HepG2 (cell line): ENCODE data around the gene BBOF1. TPM values are rescaled to one million over a fixed set of nuclear protein-coding genes. Genes with fewer than 3 reads are reported as not detected.

Source experiments
- BHLHE40 ChIP-seq: IDR thresholded peaks from 2 replicates; pipeline ENCODE4 v1.6.1; 2011; ENCODE audit warnings: low read length, improper control_type of control experiment
- CBX5 ChIP-seq: sonication (generic); formaldehyde crosslinking; IDR thresholded peaks from 2 replicates; pipeline ENCODE4 v1.4.0; 2020; ENCODE audit warnings: missing genetic modification reagents, borderline replicate concordance
- CEBPG ChIP-seq: IDR thresholded peaks from 2 replicates; pipeline ENCODE4 v1.6.1; 2016
- FLYWCH1 ChIP-seq: sonication (generic); formaldehyde crosslinking; IDR thresholded peaks from 2 replicates; pipeline ENCODE4 v1.8.1; 2023; ENCODE audit warnings: mild to moderate bottlenecking, missing genetic modification reagents
- FOXP1 ChIP-seq, 2 experiments: fragments of 450-650 bp in 1 of 2; IDR thresholded peaks; 2 replicates each; pipeline ENCODE4 v1.6.1; 2017 to 2018; ENCODE audit warnings: antibody characterized with exemption in 1 of 2
- HMGXB4 ChIP-seq, 2 experiments: sonication (generic) in 1 of 2; formaldehyde crosslinking in 1 of 2; IDR thresholded peaks; 2 replicates each; pipeline versions ENCODE4 v1.4.0 to v1.6.1; 2018 to 2020; ENCODE audit warnings: missing genetic modification reagents in 2 of 2, borderline replicate concordance in 1 of 2, low read depth in 1 of 2, mild to moderate bottlenecking in 1 of 2, missing biosample characterization in 1 of 2
- KLF13 ChIP-seq: sonication (generic); formaldehyde crosslinking; IDR thresholded peaks from 2 replicates; pipeline ENCODE4 v1.4.0; 2020; ENCODE audit warnings: mild to moderate bottlenecking, missing genetic modification reagents
- KMT2B ChIP-seq: IDR thresholded peaks from 2 replicates; pipeline ENCODE4 v1.6.1; 2016; ENCODE audit warnings: missing genetic modification reagents, missing compliant biosample characterization
- MBD4 ChIP-seq: IDR thresholded peaks from 2 replicates; pipeline ENCODE4 v1.6.1; 2012; ENCODE audit warnings: low read length, inconsistent platforms, borderline replicate concordance
- MNT ChIP-seq: fragments of 450-650 bp; IDR thresholded peaks from 2 replicates; pipeline ENCODE4 v1.6.1; 2016
- NR2F6 ChIP-seq, 2 experiments: IDR thresholded peaks; 2 replicates each; pipeline ENCODE4 v1.6.1; 2016; ENCODE audit warnings: antibody characterized with exemption in 1 of 2, mild to moderate bottlenecking in 1 of 2
- NR3C1 ChIP-seq: sonication (generic); formaldehyde crosslinking; IDR thresholded peaks from 2 replicates; pipeline ENCODE4 v1.4.0; 2020; ENCODE audit warnings: missing genetic modification reagents
- PCBP1 ChIP-seq: fragments of 200-400 bp; formaldehyde crosslinking; IDR thresholded peaks from 2 replicates; pipeline ENCODE4 v1.6.1; 2017; ENCODE audit warnings: mild to moderate bottlenecking, low read depth, low read length, borderline replicate concordance
- RFX3 ChIP-seq: IDR thresholded peaks from 2 replicates; pipeline ENCODE4 v1.6.1; 2016; ENCODE audit warnings: missing biosample characterization, missing genetic modification reagents
- RNF2 ChIP-seq: fragments of 450-650 bp; conservative IDR thresholded peaks from 2 replicates; pipeline ENCODE4 v1.6.1; 2016; ENCODE audit warnings: low read depth
- SNAPC2 ChIP-seq: sonication (generic); formaldehyde crosslinking; IDR thresholded peaks from 2 replicates; pipeline ENCODE4 v1.8.1; 2022; ENCODE audit warnings: mild to moderate bottlenecking, missing genetic modification reagents
- SRY ChIP-seq: sonication (generic); formaldehyde crosslinking; IDR thresholded peaks from 2 replicates; pipeline ENCODE4 v1.8.0; 2022; ENCODE audit warnings: mild to moderate bottlenecking, missing genetic modification reagents
- TCF7 ChIP-seq: sonication (generic); IDR thresholded peaks from 2 replicates; pipeline ENCODE4 v1.6.1; 2016; ENCODE audit warnings: antibody characterized with exemption, low read depth
- ZBTB20 ChIP-seq: sonication (generic); formaldehyde crosslinking; IDR thresholded peaks from 2 replicates; pipeline ENCODE4 v1.8.1; 2023; ENCODE audit warnings: missing genetic modification reagents, low read depth, mild to moderate bottlenecking, borderline replicate concordance
- ZBTB49 ChIP-seq: sonication (generic); formaldehyde crosslinking; IDR thresholded peaks from 2 replicates; pipeline ENCODE4 v1.4.0; 2020; ENCODE audit warnings: missing genetic modification reagents, borderline replicate concordance
- ZFYVE20 ChIP-seq: sonication (generic); formaldehyde crosslinking; IDR thresholded peaks from 2 replicates; pipeline ENCODE4 v1.8.0; 2023; ENCODE audit warnings: low read depth, mild to moderate bottlenecking, moderate library complexity, missing genetic modification reagents, borderline replicate concordance
- ZNF30 ChIP-seq: sonication (generic); formaldehyde crosslinking; IDR thresholded peaks from 2 replicates; pipeline ENCODE4 v1.5.0; 2020; ENCODE audit warnings: mild to moderate bottlenecking, missing genetic modification reagents
- ZNF512 ChIP-seq: sonication (generic); formaldehyde crosslinking; IDR thresholded peaks from 2 replicates; pipeline ENCODE4 v1.4.0; 2020; ENCODE audit warnings: mild to moderate bottlenecking, missing genetic modification reagents
- ZNF746 ChIP-seq: sonication (generic); formaldehyde crosslinking; IDR thresholded peaks from 2 replicates; pipeline ENCODE4 v1.8.0; 2022; ENCODE audit warnings: mild to moderate bottlenecking, missing genetic modification reagents
- ZNF777 ChIP-seq: sonication (generic); formaldehyde crosslinking; IDR thresholded peaks from 2 replicates; pipeline ENCODE4 v1.4.0; 2020; ENCODE audit warnings: missing genetic modification reagents
- polyA plus RNA-seq, 8 experiments: library from polyadenylated mRNA; depleted of rRNA in 3 of 8; stranded (reverse) in 7 of 8; unstranded in 1 of 8; fragments of >200 nt; fragmentation: Illumina TruSeq in 4 of 8; extraction: Trizol in 4 of 8; gene quantifications; 2 replicates each; pipeline versions ENCODE4 v1.2.1 to v1.2.3, GENCODE V29; 2011 to 2016; ENCODE audit warnings: low read depth in 4 of 8, missing spikeins in 1 of 8, mixed read lengths in 1 of 8; ENCODE audit not compliant: insufficient read depth in 1 of 8
- total RNA-seq, 5 experiments: library from RNA; depleted of rRNA; stranded (reverse); fragments of >200 nt; fragmentation: Illumina TruSeq; extraction: Trizol; gene quantifications; 2 replicates each; pipeline ENCODE4 v1.2.3, GENCODE V29; 2016; ENCODE audit warnings: low read depth in 1 of 5

BBOF1 gene
- total and polyA plus RNA-seq, 2 of the 13 experiments (the other 11 are each of a cell fraction or from before 2014, with no cell fraction given): 1.6 to 2.3 TPM

- TF ChIP-seq ZBTB49 (CRISPR knock-in tag) (0 out of 2 replicates have a peak, but pooled peaks have one; percentile 21), ZNF746 (CRISPR knock-in tag) (no peak), ZNF777 (CRISPR knock-in tag) (no peak), CEBPG (CRISPR knock-in tag) (peak; percentile 28; the same call in 1 of the 2 replicates), NR3C1 (CRISPR knock-in tag) (no peak), NR2F6 (IDR thresholded peaks at IDR 0.05) (peak; percentile 21; the same call in 1 of the 2 replicates), NR2F6 (CRISPR knock-in tag; IDR thresholded peaks at IDR 0.05) (peak; percentile 76), SRY (CRISPR knock-in tag) (no peak), CBX5 (CRISPR knock-in tag) (no peak), RFX3 (no peak), ZBTB20 (CRISPR knock-in tag) (no peak), ZFYVE20 (no peak), KMT2B (CRISPR knock-in tag) (no peak), TCF7 (no peak), ZNF512 (no peak), MNT (no peak), ZNF30 (CRISPR knock-in tag) (no peak), FOXP1 (IDR thresholded peaks at IDR 0.05) (no peak), FOXP1 (CRISPR knock-in tag; IDR thresholded peaks at IDR 0.05) (peak; percentile 31; the same call in 1 of the 2 replicates), MBD4 (no peak), KLF13 (CRISPR knock-in tag) (no peak), PCBP1 (no peak), BHLHE40 (no peak), HMGXB4 (CRISPR knock-in tag; IDR thresholded peaks at IDR 0.05; ENCODE audit: borderline replicate concordance in 1 of 2, low read depth in 1 of 2) (peak in 1 of 2 experiments; percentile 39; a peak in 1 of 4 replicates), SNAPC2 (no peak), FLYWCH1 (CRISPR knock-in tag) (no peak), RNF2 (no peak)
These were observed 23.2 kb upstream of the BBOF1 start (continued) for GRCh38 chr14:73995977-73996378.
